ENCODE data around the gene XPC.
A peak's percentile ranks its signal among the peaks of the same experiment; 100 is the strongest.

Gene XPC

GRCh38 chr3:14210843-14211594 is 32.6 kb upstream of the XPC start:
- no peak for DNase-seq (ENCODE audit: extremely low spot score)
- no peak for TF ChIP-seq CTBP1 (IDR thresholded peaks at IDR 0.05; ENCODE audit: borderline replicate concordance)
- no peak for TF ChIP-seq LEF1 (IDR thresholded peaks at IDR 0.05; ENCODE audit: borderline replicate concordance)
- TF ChIP-seq FOXA1 (IDR thresholded peaks at IDR 0.05), result no peak
- no peak for TF ChIP-seq TARDBP (IDR thresholded peaks at IDR 0.05)
- TF ChIP-seq HDGF (IDR thresholded peaks at IDR 0.05; ENCODE audit: borderline replicate concordance), result no peak
- no peak for TF ChIP-seq L3MBTL2 (conservative IDR thresholded peaks at IDR 0.05)
- POLR2A ChIA-PET, result no interaction called here
- CTCF ChIA-PET, result interaction anchor here (0.7 to 2.0 kb wide), 3 partner anchors 7 to 245 kb away, joined by 4 to 8 read pairs (median 4); no protein-coding TSS in a partner anchor

GRCh38 chr3:14210290-14210688 is 31.9 kb upstream of the XPC start:
- CTCF ChIA-PET, result interaction anchor here (0.7 kb wide), 1 partner anchor 246 kb away, joined by 4 read pairs; no protein-coding TSS in a partner anchor
- no peak for DNase-seq (ENCODE audit: extremely low spot score)
- no peak for TF ChIP-seq CTBP1 (IDR thresholded peaks at IDR 0.05; ENCODE audit: borderline replicate concordance)
- TF ChIP-seq, protein P1, sequence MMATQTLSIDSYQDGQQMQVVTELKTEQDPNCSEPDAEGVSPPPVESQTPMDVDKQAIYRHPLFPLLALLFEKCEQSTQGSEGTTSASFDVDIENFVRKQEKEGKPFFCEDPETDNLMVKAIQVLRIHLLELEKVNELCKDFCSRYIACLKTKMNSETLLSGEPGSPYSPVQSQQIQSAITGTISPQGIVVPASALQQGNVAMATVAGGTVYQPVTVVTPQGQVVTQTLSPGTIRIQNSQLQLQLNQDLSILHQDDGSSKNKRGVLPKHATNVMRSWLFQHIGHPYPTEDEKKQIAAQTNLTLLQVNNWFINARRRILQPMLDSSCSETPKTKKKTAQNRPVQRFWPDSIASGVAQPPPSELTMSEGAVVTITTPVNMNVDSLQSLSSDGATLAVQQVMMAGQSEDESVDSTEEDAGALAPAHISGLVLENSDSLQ (IDR thresholded peaks at IDR 0.05), result no peak
- no peak for TF ChIP-seq LEF1 (IDR thresholded peaks at IDR 0.05; ENCODE audit: borderline replicate concordance)
- no peak for TF ChIP-seq HDGF (IDR thresholded peaks at IDR 0.05; ENCODE audit: borderline replicate concordance)
- no peak for TF ChIP-seq TARDBP (IDR thresholded peaks at IDR 0.05)
- no peak for TF ChIP-seq BHLHE40 (IDR thresholded peaks at IDR 0.05; ENCODE audit: borderline replicate concordance)
- TF ChIP-seq NFRKB (IDR thresholded peaks at IDR 0.05), result no peak
- TF ChIP-seq FOXA1 (IDR thresholded peaks at IDR 0.05), result no peak
- POLR2A ChIA-PET, result no interaction called here

GRCh38 chr3:14209581-14210289 is 31.3 kb upstream of the XPC start:
- POLR2A ChIA-PET, result no interaction called here
- TF ChIP-seq SP1 (IDR thresholded peaks at IDR 0.05) (no peak), TARDBP (IDR thresholded peaks at IDR 0.05) (no peak), NFRKB (IDR thresholded peaks at IDR 0.05) (no peak), SUZ12 (IDR thresholded peaks at IDR 0.05) (no peak), FOXA1 (IDR thresholded peaks at IDR 0.05) (no peak), BHLHE40 (IDR thresholded peaks at IDR 0.05; ENCODE audit: borderline replicate concordance) (no peak), ELF4 (IDR thresholded peaks at IDR 0.05) (no peak), ZNF384 (IDR thresholded peaks at IDR 0.05) (no peak), CTBP1 (IDR thresholded peaks at IDR 0.05; ENCODE audit: borderline replicate concordance) (no peak), ARNT (IDR thresholded peaks at IDR 0.05) (no peak), L3MBTL2 (conservative IDR thresholded peaks at IDR 0.05) (no peak)
- TF ChIP-seq, protein P1 (IDR thresholded peaks at IDR 0.05), result no peak
- CTCF ChIA-PET, result no interaction called here

DNA sequence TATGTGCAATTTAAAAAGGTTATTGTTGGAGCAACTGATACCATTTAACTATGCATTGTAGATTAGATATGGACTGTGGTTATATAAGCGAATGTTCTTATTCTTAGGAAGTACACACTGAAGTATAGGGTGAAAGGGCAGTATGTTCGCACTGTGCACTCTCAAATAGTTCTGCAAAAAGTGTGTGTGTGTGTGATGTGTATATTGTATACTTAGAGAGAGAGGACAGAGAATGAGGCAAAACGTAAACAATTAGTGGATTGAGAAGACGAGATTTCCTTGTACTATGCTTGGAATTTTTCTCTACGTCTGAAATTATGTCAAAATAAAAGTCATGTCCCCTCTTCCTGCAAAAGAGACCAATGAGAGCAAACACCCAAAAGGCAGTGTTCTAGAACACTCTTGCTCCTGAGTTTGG is 30.6 kb upstream of the XPC start:
- POLR2A ChIA-PET, result no interaction called here
- TF ChIP-seq SP1 (IDR thresholded peaks at IDR 0.05), result no peak
- no peak for TF ChIP-seq LEF1 (IDR thresholded peaks at IDR 0.05; ENCODE audit: borderline replicate concordance)
- TF ChIP-seq L3MBTL2 (conservative IDR thresholded peaks at IDR 0.05), result no peak
- TF ChIP-seq HDGF (IDR thresholded peaks at IDR 0.05; ENCODE audit: borderline replicate concordance), result no peak
- TF ChIP-seq FOXA1 (IDR thresholded peaks at IDR 0.05), result no peak
- TF ChIP-seq ARNT (IDR thresholded peaks at IDR 0.05), result no peak
- no peak for TF ChIP-seq SUZ12 (IDR thresholded peaks at IDR 0.05)
- TF ChIP-seq ZNF384 (IDR thresholded peaks at IDR 0.05), result no peak
- TF ChIP-seq, protein P1 (IDR thresholded peaks at IDR 0.05), result no peak
- TF ChIP-seq NFRKB (IDR thresholded peaks at IDR 0.05), result no peak
- no peak for TF ChIP-seq FOXM1 (IDR thresholded peaks at IDR 0.05; ENCODE audit: borderline replicate concordance)
- TF ChIP-seq BHLHE40 (IDR thresholded peaks at IDR 0.05; ENCODE audit: borderline replicate concordance), result no peak
- DNase-seq (ENCODE audit: extremely low spot score), result no peak
- CTCF ChIA-PET, result no interaction called here

More at GRCh38 chr3:14209581-14210289, 31.3 kb upstream of the XPC start:
- no peak for DNase-seq (ENCODE audit: extremely low spot score)

DNA sequence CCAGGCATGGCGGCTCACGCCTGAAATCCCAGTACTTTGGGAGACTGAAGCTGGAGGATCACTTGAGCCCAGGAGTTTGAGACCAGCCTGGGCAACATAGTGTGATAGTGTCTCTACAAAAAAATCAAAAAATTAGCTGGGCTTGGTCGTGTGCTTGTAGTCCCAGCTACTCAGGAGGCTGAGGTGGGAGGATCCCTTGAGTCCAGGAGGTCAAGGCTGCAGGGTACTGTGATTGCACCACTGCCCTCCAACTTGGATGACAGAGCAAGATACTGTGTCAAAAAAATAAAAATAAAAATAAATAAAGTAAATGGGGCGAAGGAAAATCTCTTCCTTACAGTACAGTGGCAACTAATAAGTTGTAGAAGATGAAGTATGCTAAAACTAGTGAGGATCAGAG is 29.8 kb upstream of the XPC start:
- TF ChIP-seq FOXM1 (IDR thresholded peaks at IDR 0.05; ENCODE audit: borderline replicate concordance) (no peak), FOXK2 (IDR thresholded peaks at IDR 0.05) (no peak)
- POLR2A ChIA-PET, result no interaction called here
- CTCF ChIA-PET, result interaction anchor here (0.7 kb wide), 1 partner anchor 24 kb away, joined by 3 read pairs; no protein-coding TSS in a partner anchor
- no peak for DNase-seq (ENCODE audit: extremely low spot score)

- DNase-seq (ENCODE audit: extremely low spot score), result no peak
- ChIA-PET CTCF (no interaction called here), POLR2A (no interaction called here)
- TF ChIP-seq ZNF384 (IDR thresholded peaks at IDR 0.05) (no peak), BHLHE40 (IDR thresholded peaks at IDR 0.05; ENCODE audit: borderline replicate concordance) (no peak), TARDBP (IDR thresholded peaks at IDR 0.05) (no peak), NFRKB (IDR thresholded peaks at IDR 0.05) (no peak), HDGF (IDR thresholded peaks at IDR 0.05; ENCODE audit: borderline replicate concordance) (no peak), FOXK2 (IDR thresholded peaks at IDR 0.05) (no peak)
- TF ChIP-seq, protein P1 (IDR thresholded peaks at IDR 0.05), result peak; percentile 55; the same call in 1 of the 2 replicates
Observed at GRCh38 chr3:14206548-14207177, 28.3 kb upstream of the XPC start.

Data from HEK293T (cell line).